ENCODE results near the gene NAIP. TPM values are rescaled to one million over a fixed set of nuclear protein-coding genes. Genes with fewer than 3 reads are reported as not detected.
"Not testable (repeated sequence)": the region's sequence is repeated elsewhere in the genome, so short reads cannot be mapped to it uniquely, and the experiment has no call there.

The NAIP gene
- total RNA-seq (1.5 and 3.8 TPM in 2 replicates), polyA plus RNA-seq (1.4 and 2.7 TPM in 2 replicates), polyA minus RNA-seq (ENCODE audit: low replicate concordance) (0.51 and 0.52 TPM in 2 replicates)
- 1.4 and 1.7 TPM in 2 replicates for polyA plus RNA-seq (2012)

- not testable (repeated sequence) for H2AFZ ChIP-seq (ENCODE audit: low read length); H3K27me3 ChIP-seq (ENCODE audit: control insufficient read depth, insufficient read depth, low read length); H3K9ac ChIP-seq (ENCODE audit: insufficient read depth, low read length); H3K4me3 ChIP-seq (replicated peaks in 1 of 4; ENCODE audit: control extremely low read depth in 1 of 4, insufficient read depth in 1 of 4, low read depth in 3 of 4, low read length in 4 of 4); H3K9me3 ChIP-seq (ENCODE audit: control insufficient read depth, insufficient read depth, low read depth, low read length); H3K27ac ChIP-seq (ENCODE audit: insufficient read depth, low read length); DNase-seq (ENCODE audit: low read depth in 2 of 2); H4K20me1 ChIP-seq (ENCODE audit: control insufficient read depth, extremely low read depth, insufficient read depth, low read length); H3K4me1 ChIP-seq (ENCODE audit: control insufficient read depth, extremely low read depth, insufficient read depth, low read length); H3K36me3 ChIP-seq (ENCODE audit: control insufficient read depth, insufficient read depth, low read length); H3K79me2 ChIP-seq (ENCODE audit: control insufficient read depth, insufficient read depth, low read length); H3K4me2 ChIP-seq (ENCODE audit: extremely low read depth, insufficient read depth, low read length)
Observed at GRCh38 chr5:71025289-71025953, at the start of gene NAIP. Gene NAIP, minus strand, starts transcription at chr5:71025339. Its CDS starts 12,424 bp downstream, at chr5:71012915.

GRCh38 chr5:71067262-71067928 lies 42.3 kb upstream of the NAIP start, which contains the start of gene GTF2H2:
Gene GTF2H2, minus strand, starts transcription at chr5:71067676. Its CDS starts 4,913 bp downstream, at chr5:71062763.
- not testable (repeated sequence) for H3K9ac ChIP-seq (ENCODE audit: insufficient read depth, low read length); H3K4me1 ChIP-seq (ENCODE audit: control insufficient read depth, extremely low read depth, insufficient read depth, low read length); H3K4me2 ChIP-seq (ENCODE audit: extremely low read depth, insufficient read depth, low read length); H3K79me2 ChIP-seq (ENCODE audit: control insufficient read depth, insufficient read depth, low read length); H3K4me3 ChIP-seq (replicated peaks in 1 of 4; ENCODE audit: control extremely low read depth in 1 of 4, insufficient read depth in 1 of 4, low read depth in 3 of 4, low read length in 4 of 4); H3K36me3 ChIP-seq (ENCODE audit: control insufficient read depth, insufficient read depth, low read length); DNase-seq (ENCODE audit: low read depth in 2 of 2); H3K27ac ChIP-seq (ENCODE audit: insufficient read depth, low read length); H4K20me1 ChIP-seq (ENCODE audit: control insufficient read depth, extremely low read depth, insufficient read depth, low read length); H3K27me3 ChIP-seq (ENCODE audit: control insufficient read depth, insufficient read depth, low read length); H3K9me3 ChIP-seq (ENCODE audit: control insufficient read depth, insufficient read depth, low read depth, low read length); H2AFZ ChIP-seq (ENCODE audit: low read length)

- H4K20me1 ChIP-seq (ENCODE audit: control insufficient read depth, extremely low read depth, insufficient read depth, low read length); DNase-seq (ENCODE audit: low read depth in 2 of 2); H3K9ac ChIP-seq (ENCODE audit: insufficient read depth, low read length); H3K4me1 ChIP-seq (ENCODE audit: control insufficient read depth, extremely low read depth, insufficient read depth, low read length); H3K27me3 ChIP-seq (ENCODE audit: control insufficient read depth, insufficient read depth, low read length); H2AFZ ChIP-seq (ENCODE audit: low read length); H3K27ac ChIP-seq (ENCODE audit: insufficient read depth, low read length); H3K4me3 ChIP-seq (replicated peaks in 1 of 4; ENCODE audit: control extremely low read depth in 1 of 4, insufficient read depth in 1 of 4, low read depth in 3 of 4, low read length in 4 of 4); H3K4me2 ChIP-seq (ENCODE audit: extremely low read depth, insufficient read depth, low read length); H3K79me2 ChIP-seq (ENCODE audit: control insufficient read depth, insufficient read depth, low read length); H3K9me3 ChIP-seq (ENCODE audit: control insufficient read depth, insufficient read depth, low read depth, low read length); H3K36me3 ChIP-seq (ENCODE audit: control insufficient read depth, insufficient read depth, low read length): not testable (repeated sequence)
Observed at GRCh38 chr5:71061322-71061721, 36.2 kb upstream of the NAIP start.

DNA sequence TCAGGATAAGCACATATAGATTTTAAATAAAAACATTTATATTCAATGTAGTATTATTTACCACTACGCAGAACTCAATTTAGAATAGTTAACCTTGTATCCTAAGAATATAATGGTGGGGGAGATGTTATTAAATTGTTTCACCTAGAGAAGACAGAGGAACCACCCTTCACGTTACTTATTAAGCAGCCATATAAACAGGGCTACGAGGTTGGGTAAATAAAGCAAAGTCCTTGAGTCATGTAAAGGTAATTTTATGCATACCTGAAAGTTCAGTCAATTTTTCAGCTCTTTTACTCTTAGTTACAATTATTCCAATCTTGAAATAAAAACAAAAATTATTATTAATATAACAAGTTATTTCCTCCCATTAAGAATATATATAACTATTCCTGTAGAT lies 34.3 kb upstream of the NAIP start:
- DNase-seq (ENCODE audit: low read depth in 2 of 2); H3K4me2 ChIP-seq (ENCODE audit: extremely low read depth, insufficient read depth, low read length); H4K20me1 ChIP-seq (ENCODE audit: control insufficient read depth, extremely low read depth, insufficient read depth, low read length); H3K4me3 ChIP-seq (replicated peaks in 1 of 4; ENCODE audit: control extremely low read depth in 1 of 4, insufficient read depth in 1 of 4, low read depth in 3 of 4, low read length in 4 of 4); H3K9ac ChIP-seq (ENCODE audit: insufficient read depth, low read length); H3K27ac ChIP-seq (ENCODE audit: insufficient read depth, low read length); H2AFZ ChIP-seq (ENCODE audit: low read length); H3K27me3 ChIP-seq (ENCODE audit: control insufficient read depth, insufficient read depth, low read length); H3K4me1 ChIP-seq (ENCODE audit: control insufficient read depth, extremely low read depth, insufficient read depth, low read length); H3K36me3 ChIP-seq (ENCODE audit: control insufficient read depth, insufficient read depth, low read length); H3K9me3 ChIP-seq (ENCODE audit: control insufficient read depth, insufficient read depth, low read depth, low read length); H3K79me2 ChIP-seq (ENCODE audit: control insufficient read depth, insufficient read depth, low read length): not testable (repeated sequence)

DNA sequence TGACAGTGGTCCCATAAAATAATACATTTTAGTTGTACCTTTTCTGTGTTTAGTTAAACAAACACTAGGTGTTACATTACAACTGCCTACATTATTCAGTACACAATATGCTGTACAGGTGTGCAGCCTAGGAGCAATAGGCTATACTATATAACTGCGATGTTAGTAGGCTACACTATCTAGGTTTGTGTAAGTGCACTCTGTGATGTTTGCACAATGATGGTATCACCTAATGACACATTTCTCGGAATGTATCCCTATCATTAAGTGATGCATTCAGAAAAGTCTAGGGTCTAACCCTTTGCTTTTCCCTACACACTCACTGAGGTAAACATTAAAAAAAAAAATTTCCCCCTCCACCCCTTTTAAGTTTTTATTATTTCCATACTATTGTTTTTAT lies 19.7 kb upstream of the NAIP start:
- H3K4me1 ChIP-seq (ENCODE audit: control insufficient read depth, extremely low read depth, insufficient read depth, low read length); DNase-seq (ENCODE audit: low read depth in 2 of 2); H3K9ac ChIP-seq (ENCODE audit: insufficient read depth, low read length); H2AFZ ChIP-seq (ENCODE audit: low read length); H3K9me3 ChIP-seq (ENCODE audit: control insufficient read depth, insufficient read depth, low read depth, low read length); H3K27me3 ChIP-seq (ENCODE audit: control insufficient read depth, insufficient read depth, low read length); H3K27ac ChIP-seq (ENCODE audit: insufficient read depth, low read length); H3K36me3 ChIP-seq (ENCODE audit: control insufficient read depth, insufficient read depth, low read length); H3K79me2 ChIP-seq (ENCODE audit: control insufficient read depth, insufficient read depth, low read length); H4K20me1 ChIP-seq (ENCODE audit: control insufficient read depth, extremely low read depth, insufficient read depth, low read length); H3K4me3 ChIP-seq (replicated peaks in 1 of 4; ENCODE audit: control extremely low read depth in 1 of 4, insufficient read depth in 1 of 4, low read depth in 3 of 4, low read length in 4 of 4); H3K4me2 ChIP-seq (ENCODE audit: extremely low read depth, insufficient read depth, low read length): not testable (repeated sequence)

GRCh38 chr5:71044128-71044527 lies 19.0 kb upstream of the NAIP start:
- H3K4me2 ChIP-seq (ENCODE audit: extremely low read depth, insufficient read depth, low read length); H3K9ac ChIP-seq (ENCODE audit: insufficient read depth, low read length); H3K27me3 ChIP-seq (ENCODE audit: control insufficient read depth, insufficient read depth, low read length); H4K20me1 ChIP-seq (ENCODE audit: control insufficient read depth, extremely low read depth, insufficient read depth, low read length); H2AFZ ChIP-seq (ENCODE audit: low read length); H3K9me3 ChIP-seq (ENCODE audit: control insufficient read depth, insufficient read depth, low read depth, low read length); H3K4me3 ChIP-seq (replicated peaks in 1 of 4; ENCODE audit: control extremely low read depth in 1 of 4, insufficient read depth in 1 of 4, low read depth in 3 of 4, low read length in 4 of 4); H3K36me3 ChIP-seq (ENCODE audit: control insufficient read depth, insufficient read depth, low read length); H3K27ac ChIP-seq (ENCODE audit: insufficient read depth, low read length); H3K79me2 ChIP-seq (ENCODE audit: control insufficient read depth, insufficient read depth, low read length); DNase-seq (ENCODE audit: low read depth in 2 of 2); H3K4me1 ChIP-seq (ENCODE audit: control insufficient read depth, extremely low read depth, insufficient read depth, low read length): not testable (repeated sequence)
